Stimulated activated CD8-positive, alpha-beta memory T cell treated with anti-CD3 and anti-CD28 coated beads, Interleukin-15, amount 100 ng/mL, for 48 hours (primary cell): Measurements from ENCODE around the gene RNASE1.
"Not testable (repeated sequence)": the region's sequence is repeated elsewhere in the genome, so short reads cannot be mapped to it uniquely, and the experiment has no call there.

Source experiments
- DNase-seq, 2 donors: peaks; one replicate each; pipeline ENCODE4 v3.0.0-alpha.2; 2020; ENCODE audit warnings: low read depth in 2 of 2

The RNASE1 gene

GRCh38 chr14:20774258-20774824, 28.3 kb downstream of the RNASE1 start:
- DNase-seq, result no peak

- no peak for DNase-seq
Observed at GRCh38 chr14:20772650-20773049, 30.0 kb downstream of the RNASE1 start.

- no peak for DNase-seq
Observed at GRCh38 chr14:20769421-20769820, 33.2 kb downstream of the RNASE1 start.

GRCh38 chr14:20768593-20768892, 34.1 kb downstream of the RNASE1 start:
- no peak for DNase-seq

GRCh38 chr14:20760950-20761349, 41.7 kb downstream of the RNASE1 start:
- no peak for DNase-seq

GRCh38 chr14:20759465-20759864, 43.2 kb downstream of the RNASE1 start:
- not testable (repeated sequence) for DNase-seq

- no peak for DNase-seq
Observed at GRCh38 chr14:20757965-20758364, 44.7 kb downstream of the RNASE1 start.

GRCh38 chr14:20755037-20755436, 47.6 kb downstream of the RNASE1 start:
- DNase-seq, result no peak

GRCh38 chr14:20754308-20754707, 48.3 kb downstream of the RNASE1 start:
- DNase-seq, result no peak

- no peak for DNase-seq
Observed at GRCh38 chr14:20751963-20752562, 50.6 kb downstream of the RNASE1 start.
